Measurements from ENCODE around the gene PCMT1.

The PCMT1 gene

GRCh38 chr6:149806127-149806526 is 56.6 kb downstream of the PCMT1 start:
- no peaks in the 10 kb centered on the region for H3K9me3 ChIP-seq (ENCODE audit: control insufficient read depth, low read length)
- DNase-seq = no peak
- H3K36me3 ChIP-seq (ENCODE audit: control insufficient read depth, insufficient read depth, low read length) = peaks cover 8% of the 10 kb centered on the region
- no peaks in the 10 kb centered on the region for H3K4me1 ChIP-seq (ENCODE audit: control insufficient read depth, insufficient read depth, low read length, poor library complexity, severe bottlenecking)
- H3K27ac ChIP-seq (ENCODE audit: insufficient read depth, low read length, poor library complexity, severe bottlenecking) = no peak overlapping the region
- H3K27me3 ChIP-seq (replicated peaks; ENCODE audit: control insufficient read depth, insufficient read depth, low read length, poor library complexity, severe bottlenecking) = no peaks in the 10 kb centered on the region
- H3K4me3 ChIP-seq (ENCODE audit: insufficient read depth, low read depth, low read length, poor library complexity, severe bottlenecking) = no peak overlapping the region

GRCh38 chr6:149809798-149810197 is 60.3 kb downstream of the PCMT1 start:
- no peaks in the 10 kb centered on the region for H3K4me1 ChIP-seq (ENCODE audit: control insufficient read depth, insufficient read depth, low read length, poor library complexity, severe bottlenecking)
- H3K36me3 ChIP-seq (ENCODE audit: control insufficient read depth, insufficient read depth, low read length) = peaks cover 1% of the 10 kb centered on the region
- H3K9me3 ChIP-seq (ENCODE audit: control insufficient read depth, low read length) = no peaks in the 10 kb centered on the region
- no peak overlapping the region for H3K27ac ChIP-seq (ENCODE audit: insufficient read depth, low read length, poor library complexity, severe bottlenecking)
- H3K27me3 ChIP-seq (replicated peaks; ENCODE audit: control insufficient read depth, insufficient read depth, low read length, poor library complexity, severe bottlenecking) = no peaks in the 10 kb centered on the region
- no peak for DNase-seq
- no peak overlapping the region for H3K4me3 ChIP-seq (ENCODE audit: insufficient read depth, low read depth, low read length, poor library complexity, severe bottlenecking)

- no peaks in the 10 kb centered on the region for H3K36me3 ChIP-seq (ENCODE audit: control insufficient read depth, insufficient read depth, low read length)
- no peak overlapping the region for H3K27ac ChIP-seq (ENCODE audit: insufficient read depth, low read length, poor library complexity, severe bottlenecking)
Measured at GRCh38 chr6:149813351-149813750, 63.8 kb downstream of the PCMT1 start.

GRCh38 chr6:149815788-149816187 is 66.2 kb downstream of the PCMT1 start:
- Histone ChIP-seq H3K27me3 (replicated peaks; ENCODE audit: control insufficient read depth, insufficient read depth, low read length, poor library complexity, severe bottlenecking) (no peaks in the 10 kb centered on the region), H3K9me3 (ENCODE audit: control insufficient read depth, low read length) (no peaks in the 10 kb centered on the region), H3K27ac (ENCODE audit: insufficient read depth, low read length, poor library complexity, severe bottlenecking) (no peak overlapping the region), H3K4me1 (ENCODE audit: control insufficient read depth, insufficient read depth, low read length, poor library complexity, severe bottlenecking) (no peaks in the 10 kb centered on the region), H3K36me3 (ENCODE audit: control insufficient read depth, insufficient read depth, low read length) (no peaks in the 10 kb centered on the region), H3K4me3 (ENCODE audit: insufficient read depth, low read depth, low read length, poor library complexity, severe bottlenecking) (no peak overlapping the region)
- no peak for DNase-seq

More at GRCh38 chr6:149813351-149813750, 63.8 kb downstream of the PCMT1 start:
- DNase-seq = no peak
- Histone ChIP-seq H3K4me1 (ENCODE audit: control insufficient read depth, insufficient read depth, low read length, poor library complexity, severe bottlenecking) (no peaks in the 10 kb centered on the region), H3K4me3 (ENCODE audit: insufficient read depth, low read depth, low read length, poor library complexity, severe bottlenecking) (no peak overlapping the region), H3K9me3 (ENCODE audit: control insufficient read depth, low read length) (no peaks in the 10 kb centered on the region), H3K27me3 (replicated peaks; ENCODE audit: control insufficient read depth, insufficient read depth, low read length, poor library complexity, severe bottlenecking) (no peaks in the 10 kb centered on the region)

GRCh38 chr6:149820506-149820905 is 71.0 kb downstream of the PCMT1 start:
- Histone ChIP-seq H3K4me3 (ENCODE audit: insufficient read depth, low read depth, low read length, poor library complexity, severe bottlenecking) (no peak overlapping the region), H3K27ac (ENCODE audit: insufficient read depth, low read length, poor library complexity, severe bottlenecking) (no peak overlapping the region), H3K4me1 (ENCODE audit: control insufficient read depth, insufficient read depth, low read length, poor library complexity, severe bottlenecking) (no peaks in the 10 kb centered on the region), H3K36me3 (ENCODE audit: control insufficient read depth, insufficient read depth, low read length) (no peaks in the 10 kb centered on the region), H3K9me3 (ENCODE audit: control insufficient read depth, low read length) (no peaks in the 10 kb centered on the region), H3K27me3 (replicated peaks; ENCODE audit: control insufficient read depth, insufficient read depth, low read length, poor library complexity, severe bottlenecking) (no peaks in the 10 kb centered on the region)
- DNase-seq = no peak

GRCh38 chr6:149821492-149821891 is 72.0 kb downstream of the PCMT1 start:
- Histone ChIP-seq H3K27me3 (replicated peaks; ENCODE audit: control insufficient read depth, insufficient read depth, low read length, poor library complexity, severe bottlenecking) (no peaks in the 10 kb centered on the region), H3K4me1 (ENCODE audit: control insufficient read depth, insufficient read depth, low read length, poor library complexity, severe bottlenecking) (no peaks in the 10 kb centered on the region), H3K27ac (ENCODE audit: insufficient read depth, low read length, poor library complexity, severe bottlenecking) (no peak overlapping the region), H3K36me3 (ENCODE audit: control insufficient read depth, insufficient read depth, low read length) (no peaks in the 10 kb centered on the region), H3K4me3 (ENCODE audit: insufficient read depth, low read depth, low read length, poor library complexity, severe bottlenecking) (no peak overlapping the region), H3K9me3 (ENCODE audit: control insufficient read depth, low read length) (no peaks in the 10 kb centered on the region)
- DNase-seq = no peak

- no peaks in the 10 kb centered on the region for H3K36me3 ChIP-seq (ENCODE audit: control insufficient read depth, insufficient read depth, low read length)
- no peaks in the 10 kb centered on the region for H3K9me3 ChIP-seq (ENCODE audit: control insufficient read depth, low read length)
- DNase-seq = no peak
- H3K4me1 ChIP-seq (ENCODE audit: control insufficient read depth, insufficient read depth, low read length, poor library complexity, severe bottlenecking) = no peaks in the 10 kb centered on the region
- H3K27me3 ChIP-seq (replicated peaks; ENCODE audit: control insufficient read depth, insufficient read depth, low read length, poor library complexity, severe bottlenecking) = no peaks in the 10 kb centered on the region
- H3K27ac ChIP-seq (ENCODE audit: insufficient read depth, low read length, poor library complexity, severe bottlenecking) = no peak overlapping the region
- H3K4me3 ChIP-seq (ENCODE audit: insufficient read depth, low read depth, low read length, poor library complexity, severe bottlenecking) = no peak overlapping the region
Measured at GRCh38 chr6:149823013-149823412, 73.5 kb downstream of the PCMT1 start.

GRCh38 chr6:149825292-149825691 is 75.8 kb downstream of the PCMT1 start:
- H3K36me3 ChIP-seq (ENCODE audit: control insufficient read depth, insufficient read depth, low read length) = no peaks in the 10 kb centered on the region

GRCh38 chr6:149830731-149831307 is 81.3 kb downstream of the PCMT1 start:
- H3K4me1 ChIP-seq (ENCODE audit: control insufficient read depth, insufficient read depth, low read length, poor library complexity, severe bottlenecking) = no peaks in the 10 kb centered on the region
- H3K27me3 ChIP-seq (replicated peaks; ENCODE audit: control insufficient read depth, insufficient read depth, low read length, poor library complexity, severe bottlenecking) = no peaks in the 10 kb centered on the region
- no peak overlapping the region for H3K4me3 ChIP-seq (ENCODE audit: insufficient read depth, low read depth, low read length, poor library complexity, severe bottlenecking)
- H3K27ac ChIP-seq (ENCODE audit: insufficient read depth, low read length, poor library complexity, severe bottlenecking) = no peak overlapping the region
- H3K9me3 ChIP-seq (ENCODE audit: control insufficient read depth, low read length) = no peaks in the 10 kb centered on the region
- DNase-seq = no peak
- no peaks in the 10 kb centered on the region for H3K36me3 ChIP-seq (ENCODE audit: control insufficient read depth, insufficient read depth, low read length)

More at GRCh38 chr6:149825292-149825691, 75.8 kb downstream of the PCMT1 start:
- Histone ChIP-seq H3K4me1 (ENCODE audit: control insufficient read depth, insufficient read depth, low read length, poor library complexity, severe bottlenecking) (no peaks in the 10 kb centered on the region), H3K27me3 (replicated peaks; ENCODE audit: control insufficient read depth, insufficient read depth, low read length, poor library complexity, severe bottlenecking) (no peaks in the 10 kb centered on the region), H3K27ac (ENCODE audit: insufficient read depth, low read length, poor library complexity, severe bottlenecking) (no peak overlapping the region), H3K4me3 (ENCODE audit: insufficient read depth, low read depth, low read length, poor library complexity, severe bottlenecking) (no peak overlapping the region), H3K9me3 (ENCODE audit: control insufficient read depth, low read length) (no peaks in the 10 kb centered on the region)
- no peak for DNase-seq

GRCh38 chr6:149831308-149831820 is 81.8 kb downstream of the PCMT1 start:
- Histone ChIP-seq H3K27me3 (replicated peaks; ENCODE audit: control insufficient read depth, insufficient read depth, low read length, poor library complexity, severe bottlenecking) (no peaks in the 10 kb centered on the region), H3K9me3 (ENCODE audit: control insufficient read depth, low read length) (no peaks in the 10 kb centered on the region), H3K4me3 (ENCODE audit: insufficient read depth, low read depth, low read length, poor library complexity, severe bottlenecking) (no peak overlapping the region), H3K36me3 (ENCODE audit: control insufficient read depth, insufficient read depth, low read length) (no peaks in the 10 kb centered on the region), H3K27ac (ENCODE audit: insufficient read depth, low read length, poor library complexity, severe bottlenecking) (no peak overlapping the region), H3K4me1 (ENCODE audit: control insufficient read depth, insufficient read depth, low read length, poor library complexity, severe bottlenecking) (no peaks in the 10 kb centered on the region)
- DNase-seq = no peak
